H1 (cell line): Measurements from ENCODE around the gene BUB1B. TPM values are rescaled to one million over a fixed set of nuclear protein-coding genes. Genes with fewer than 3 reads are reported as not detected.

Experiments
- CTCF ChIA-PET: fragments of 300-600 bp; sonication (Branson Sonifier 250); formaldehyde crosslinking; loops from one replicate; lab custom pipeline; 2021; ENCODE audit not compliant: partially characterized antibody; lab: Charles Lee
- POLR2A ChIA-PET: fragments of 300-600 bp; sonication (Branson Sonifier 250); formaldehyde crosslinking; loops from one replicate; lab custom pipeline; 2021; ENCODE audit warnings: inconsistent platforms; ENCODE audit not compliant: partially characterized antibody; lab: Charles Lee
- DNase-seq, 2 experiments: peaks; one replicate each; pipeline versions ENCODE4 v3.0.0 to v3.0.0-alpha.2; 2010 to 2022; ENCODE audit warnings: low spot score in 2 of 2, low read depth in 1 of 2, mixed read lengths in 1 of 2
- FAIRE-seq: peaks from 2 replicates; lab custom pipeline; 2011; peaks lifted over from hg19 to GRCh38; lab: Jason Lieb, UNC
- H2AFZ ChIP-seq: 2 replicates; pipeline ENCODE4 v1.8.1; 2012; ENCODE audit warnings: low read length, inconsistent platforms
- H2AK5ac ChIP-seq: 2 replicates; pipeline ENCODE4 v1.6.1; 2013; ENCODE audit warnings: low read depth, low read length
- H2BK120ac ChIP-seq: replicated peaks from 2 replicates; pipeline ENCODE3; 2013; ENCODE audit warnings: low read depth, low read length, inconsistent platforms
- H2BK12ac ChIP-seq: 2 replicates; pipeline ENCODE4 v1.6.1; 2013; ENCODE audit warnings: low read depth, low read length
- H2BK15ac ChIP-seq: 2 replicates; pipeline ENCODE4 v1.6.1; 2013; ENCODE audit warnings: low read length
- H2BK20ac ChIP-seq: 2 replicates; pipeline ENCODE4 v1.6.1; 2013; ENCODE audit warnings: low read length
- H2BK5ac ChIP-seq: 2 replicates; pipeline ENCODE4 v1.6.1; 2013; ENCODE audit warnings: low read depth, low read length
- H3K14ac ChIP-seq: 2 replicates; pipeline ENCODE4 v1.6.1; 2013; ENCODE audit warnings: inconsistent platforms; ENCODE audit not compliant: insufficient read length
- H3K18ac ChIP-seq: 2 replicates; pipeline ENCODE4 v1.6.1; 2013; ENCODE audit warnings: low read length; ENCODE audit errors: extremely low read depth
- H3K23ac ChIP-seq: 2 replicates; pipeline ENCODE4 v1.6.1; 2013; ENCODE audit warnings: inconsistent platforms; ENCODE audit not compliant: insufficient read length
- H3K23me2 ChIP-seq: 2 replicates; pipeline ENCODE4 v1.6.1; 2013; ENCODE audit warnings: low read depth, low read length
- H3K27ac ChIP-seq: 2 replicates; pipeline ENCODE4 v1.6.1; 2011; ENCODE audit warnings: low read depth, low read length, inconsistent platforms
- H3K27me3 ChIP-seq, 4 experiments: replicated peaks in 1 of 4; 1 replicate in 1 of 4; 2 replicates in 3 of 4; pipeline versions ENCODE4 v1.6.1 to v1.8.1; 2011 to 2013; ENCODE audit warnings: low read length in 3 of 4, mild to moderate bottlenecking in 3 of 4, inconsistent platforms in 2 of 4, mixed read lengths in 2 of 4, moderate library complexity in 1 of 4; ENCODE audit not compliant: control insufficient read depth in 3 of 4, insufficient read depth in 3 of 4; ENCODE audit errors: extremely low read depth in 1 of 4
- H3K36me3 ChIP-seq, 4 experiments: 2 replicates each; pipeline versions ENCODE4 v1.6.1 to v1.8.1; 2011 to 2013; ENCODE audit warnings: mild to moderate bottlenecking in 4 of 4, low read length in 3 of 4, moderate library complexity in 2 of 4, control low read depth in 1 of 4, inconsistent platforms in 1 of 4; ENCODE audit not compliant: insufficient read depth in 4 of 4, control insufficient read depth in 2 of 4
- H3K4ac ChIP-seq: replicated peaks from 2 replicates; pipeline ENCODE3; 2013; ENCODE audit warnings: low read length, low read depth, mixed read lengths, inconsistent platforms; ENCODE audit not compliant: insufficient read length
- H3K4me1 ChIP-seq, 4 experiments: replicated peaks in 1 of 4; 1 replicate in 1 of 4; 2 replicates in 3 of 4; pipeline versions ENCODE4 v1.6.1 to v1.8.1; 2011 to 2013; ENCODE audit warnings: low read length in 3 of 4, inconsistent platforms in 2 of 4, mixed read lengths in 1 of 4; ENCODE audit not compliant: insufficient read depth in 4 of 4, control insufficient read depth in 3 of 4
- H3K4me2 ChIP-seq, 2 experiments: 2 replicates each; pipeline versions ENCODE4 v1.6.1 to v1.8.1; 2011 to 2013; ENCODE audit warnings: low read depth in 2 of 2, low read length in 2 of 2, control low read depth in 1 of 2, inconsistent platforms in 1 of 2, mild to moderate bottlenecking in 1 of 2; ENCODE audit not compliant: insufficient read depth in 1 of 2
- H3K4me3 ChIP-seq, 4 experiments: fragments of 200-600, 300-600 bp in 1 of 4; sonication (generic), shearing (Covaris generic), sonication (Bioruptor Twin) in 1 of 4; 2 replicates each; pipeline versions ENCODE4 v1.5.1 to v1.8.1; 2011 to 2016; ENCODE audit warnings: low read length in 4 of 4, low read depth in 3 of 4, control low read depth in 2 of 4, inconsistent platforms in 2 of 4, mild to moderate bottlenecking in 2 of 4, mixed read lengths in 1 of 4, moderate library complexity in 1 of 4; ENCODE audit not compliant: insufficient read depth in 2 of 4; ENCODE audit errors: extremely low read depth in 1 of 4
- H3K56ac ChIP-seq: replicated peaks from 2 replicates; pipeline ENCODE3; 2013; ENCODE audit warnings: low read depth, mild to moderate bottlenecking, mixed read lengths, low read length, inconsistent platforms; ENCODE audit not compliant: insufficient read length
- H3K79me1 ChIP-seq: 2 replicates; pipeline ENCODE4 v1.6.1; 2013; ENCODE audit warnings: low read depth, low read length, control low read depth
- H3K79me2 ChIP-seq, 2 experiments: 2 replicates each; pipeline versions ENCODE4 v1.6.1 to v1.8.1; 2012 to 2013; ENCODE audit warnings: low read length in 2 of 2, mild to moderate bottlenecking in 2 of 2, inconsistent platforms in 1 of 2; ENCODE audit not compliant: insufficient read depth in 2 of 2, control insufficient read depth in 1 of 2
- H3K9ac ChIP-seq, 4 experiments: replicated peaks in 1 of 4; 1 replicate in 1 of 4; 2 replicates in 3 of 4; pipeline versions ENCODE4 v1.6.1 to v1.8.1; 2011 to 2013; ENCODE audit warnings: low read depth in 3 of 4, low read length in 3 of 4, control low read depth in 2 of 4, mild to moderate bottlenecking in 2 of 4, moderate library complexity in 2 of 4, inconsistent platforms in 1 of 4; ENCODE audit errors: extremely low read depth in 1 of 4
- H3K9me3 ChIP-seq, 2 experiments: 2 replicates each; pipeline versions ENCODE4 v1.6.1 to v1.8.1; 2012 to 2013; ENCODE audit warnings: mild to moderate bottlenecking in 2 of 2, moderate library complexity in 2 of 2, control low read depth in 1 of 2, inconsistent platforms in 1 of 2, low read depth in 1 of 2, low read length in 1 of 2, mixed read lengths in 1 of 2; ENCODE audit not compliant: insufficient read depth in 2 of 2
- H4K20me1 ChIP-seq, 2 experiments: replicated peaks in 1 of 2; 2 replicates each; pipeline versions ENCODE3 to v1.8.1; 2011 to 2013; ENCODE audit warnings: inconsistent platforms in 2 of 2, low read length in 2 of 2, mild to moderate bottlenecking in 1 of 2; ENCODE audit not compliant: insufficient read depth in 2 of 2, control insufficient read depth in 1 of 2
- H4K5ac ChIP-seq: 2 replicates; pipeline ENCODE4 v1.6.1; 2013; ENCODE audit warnings: low read length, low read depth, mixed read lengths, inconsistent platforms; ENCODE audit not compliant: insufficient read length
- H4K8ac ChIP-seq: 2 replicates; pipeline ENCODE4 v1.8.0; 2013; ENCODE audit warnings: mild to moderate bottlenecking, moderate library complexity, low read length, inconsistent platforms; ENCODE audit not compliant: insufficient read depth; ENCODE audit errors: extremely low read depth
- H4K91ac ChIP-seq: replicated peaks from 2 replicates; pipeline ENCODE3; 2013; ENCODE audit warnings: low read length, mixed read lengths, inconsistent platforms; ENCODE audit not compliant: insufficient read length
- BCL11A ChIP-seq, 2 experiments: IDR thresholded peaks; one replicate each; pipeline ENCODE4 v1.6.1; 2011; ENCODE audit warnings: low read depth in 2 of 2, low read length in 2 of 2, mild to moderate bottlenecking in 2 of 2
- CBX8 ChIP-seq: fragments of 300-800, 300-1000 bp; sonication (generic); IDR thresholded peaks from 2 replicates; pipeline ENCODE4 v1.7.1; 2016; ENCODE audit warnings: low read depth, low read length, borderline replicate concordance
- EZH2 ChIP-seq: fragments of 200-600 bp; sonication (generic); IDR thresholded peaks from 2 replicates; pipeline ENCODE4 v1.7.1; 2012; ENCODE audit warnings: low read depth, mild to moderate bottlenecking, moderate library complexity, low read length, inconsistent platforms; ENCODE audit not compliant: severe bottlenecking
- GTF2F1 ChIP-seq: IDR thresholded peaks from 2 replicates; pipeline ENCODE4 v1.6.1; 2012; ENCODE audit warnings: low read depth, low read length, improper control_type of control experiment, borderline replicate concordance
- RBBP5 ChIP-seq: IDR thresholded peaks from 2 replicates; pipeline ENCODE4 v1.7.1; 2012; ENCODE audit warnings: low read depth, mild to moderate bottlenecking, inconsistent platforms, low read length, moderate library complexity, borderline replicate concordance
- RXRA ChIP-seq: IDR thresholded peaks from 2 replicates; pipeline ENCODE4 v1.6.1; 2011; ENCODE audit warnings: low read depth, mild to moderate bottlenecking, low read length, moderate library complexity; ENCODE audit not compliant: insufficient read depth
- SUZ12 ChIP-seq: fragments of 200-600 bp; sonication (generic); IDR thresholded peaks from 2 replicates; pipeline ENCODE4 v1.6.1; 2012; ENCODE audit warnings: mild to moderate bottlenecking, inconsistent platforms, low read length, moderate library complexity, mixed read lengths
- TAF7 ChIP-seq: optimal IDR thresholded peaks from 2 replicates; pipeline ENCODE3; 2011; ENCODE audit warnings: low read depth, mild to moderate bottlenecking, inconsistent platforms, low read length, moderate library complexity, borderline replicate concordance
- ZNF274 ChIP-seq: IDR thresholded peaks from 2 replicates; pipeline ENCODE4 v1.7.0; 2012; ENCODE audit warnings: low read length, borderline replicate concordance; ENCODE audit errors: extremely low read depth
- WGBS, 2 experiments: shearing (Covaris generic) in 1 of 2; methylation state at CpG; one replicate each; pipeline versions ENCODE4 v1.1.6 to v1.1.7; 2013 to 2015; ENCODE audit warnings: low lambda C conversion rate in 2 of 2, mixed read lengths in 2 of 2, inconsistent platforms in 1 of 2, low coverage in 1 of 2, missing lambda C conversion rate in 1 of 2; ENCODE audit not compliant: insufficient replicate concordance in 2 of 2, insufficient coverage in 1 of 2, insufficient read length in 1 of 2; ENCODE audit errors: extremely low coverage in 1 of 2, missing lambda C conversion rate in 1 of 2; 5-methylcytosine and 5-hydroxymethylcytosine counted together
- polyA plus RNA-seq, 7 experiments: library from polyadenylated mRNA; depleted of rRNA in 3 of 7; stranded (reverse) in 5 of 7; unstranded in 2 of 7; fragments of >200 nt in 5 of 7; fragments of 200-250 nt in 2 of 7; gene quantifications; 1 replicate in 5 of 7; 2 replicates in 1 of 7; 4 replicates in 1 of 7; pipeline versions ENCODE4 v1.2.1 to v1.2.3, GENCODE V29; 2011 to 2013; ENCODE audit warnings: missing spikeins in 2 of 7, mixed read lengths in 2 of 7
- total RNA-seq: library from RNA; stranded (reverse); fragmentation: NEBNext Ultra II Directional; extraction: Animal tissue kit (Norgen Biotek cat#: 25700); gene quantifications from 2 replicates; pipeline ENCODE4 v1.2.1, GENCODE V29; 2021
- TF ChIP-seq, protein P1 (sequence below), 3 experiments: IDR thresholded peaks; 1 replicate in 2 of 3; 2 replicates in 1 of 3; pipeline versions ENCODE4 v1.5.1 to v1.6.1; 2011; ENCODE audit warnings: low read length in 3 of 3, mild to moderate bottlenecking in 3 of 3, inconsistent platforms in 2 of 3, low read depth in 1 of 3, moderate library complexity in 1 of 3; ENCODE audit not compliant: insufficient read depth in 1 of 3; ENCODE audit errors: control extremely low read depth in 1 of 3

BUB1B gene
- total and polyA plus RNA-seq, 2 of the 8 experiments (the other 6 are each of a cell fraction or from before 2014, with no cell fraction given) = 48.9 to 144 TPM

DNA sequence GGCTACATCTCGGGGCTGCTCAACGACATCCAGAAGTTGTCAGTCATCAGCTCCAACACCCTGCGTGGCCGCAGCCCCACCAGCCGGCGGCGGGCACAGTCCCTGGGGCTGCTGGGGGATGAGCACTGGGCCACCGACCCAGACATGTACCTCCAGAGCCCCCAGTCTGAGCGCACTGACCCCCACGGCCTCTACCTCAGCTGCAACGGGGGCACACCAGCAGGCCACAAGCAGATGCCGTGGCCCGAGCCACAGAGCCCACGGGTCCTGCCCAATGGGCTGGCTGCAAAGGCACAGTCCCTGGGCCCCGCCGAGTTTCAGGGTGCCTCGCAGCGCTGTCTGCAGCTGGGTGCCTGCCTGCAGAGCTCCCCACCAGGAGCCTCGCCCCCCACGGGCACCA lies 105.0 kb downstream of the BUB1B start:
- no peak overlapping the region for H2AFZ ChIP-seq
- H3K27me3 ChIP-seq = no peaks in the 10 kb centered on the region
- H3K23ac ChIP-seq = no peak overlapping the region
- H3K4ac ChIP-seq = no peak overlapping the region
- no peak overlapping the region for H2BK12ac ChIP-seq
- H3K79me2 ChIP-seq = no peaks in the 10 kb centered on the region
- FAIRE-seq (no peak), DNase-seq (no peak)
- H3K4me3 ChIP-seq = no peak overlapping the region
- 85% methylated on average over 19 of the region's 20 CpGs; no CpG with 5 or more reads in 1 of the 2 experiments for WGBS, 2 experiments
- no peaks in the 10 kb centered on the region for H3K23me2 ChIP-seq
- H3K9ac ChIP-seq = no peak overlapping the region
- no peak overlapping the region for H4K91ac ChIP-seq
- peaks cover 0 to 6% (median 0%) of the 10 kb centered on the region in 4 experiments; a peak in 2 of 8 replicates for H3K36me3 ChIP-seq
- H4K8ac ChIP-seq = no peak overlapping the region
- no peak overlapping the region for H3K14ac ChIP-seq
- H4K5ac ChIP-seq = no peak overlapping the region
- no peak overlapping the region for H3K27ac ChIP-seq
- no peak overlapping the region for H2BK20ac ChIP-seq
- peaks cover 0 to 4% (median under 1%) of the 10 kb centered on the region in 4 experiments; a peak in 4 of 7 replicates for H3K4me1 ChIP-seq
- no peaks in the 10 kb centered on the region for H4K20me1 ChIP-seq
- H2BK5ac ChIP-seq = no peak overlapping the region
- H2BK120ac ChIP-seq = no peak overlapping the region
- no peak overlapping the region for H3K56ac ChIP-seq
- POLR2A ChIA-PET = interaction anchor here (1.2 to 3.0 kb wide), 5 partner anchors 11 to 39 kb away, joined by 4 to 11 read pairs (median 5); partner anchors contain the start of gene PAK6
- CTCF ChIA-PET = interaction anchor here (1.2 to 46.3 kb wide), 4 partner anchors 1 to 72 kb away, joined by 4 to 1340 read pairs (median 939); partner anchors contain the start of gene PAK6
- no peaks in the 10 kb centered on the region for H3K79me1 ChIP-seq
- H2AK5ac ChIP-seq = no peak overlapping the region
- H3K4me2 ChIP-seq = no peak overlapping the region
- no peak overlapping the region for H3K18ac ChIP-seq
- no peak overlapping the region for H2BK15ac ChIP-seq
- no peaks in the 10 kb centered on the region for H3K9me3 ChIP-seq
- no peak for TF ChIP-seq CBX8
- TF ChIP-seq SUZ12 = no peak
- no peak for TF ChIP-seq BCL11A (IDR thresholded peaks at IDR 0.05; ENCODE audit: low read depth in 2 of 2, low read length in 2 of 2)
- TF ChIP-seq ZNF274 = no peak
- TF ChIP-seq, protein P1, sequence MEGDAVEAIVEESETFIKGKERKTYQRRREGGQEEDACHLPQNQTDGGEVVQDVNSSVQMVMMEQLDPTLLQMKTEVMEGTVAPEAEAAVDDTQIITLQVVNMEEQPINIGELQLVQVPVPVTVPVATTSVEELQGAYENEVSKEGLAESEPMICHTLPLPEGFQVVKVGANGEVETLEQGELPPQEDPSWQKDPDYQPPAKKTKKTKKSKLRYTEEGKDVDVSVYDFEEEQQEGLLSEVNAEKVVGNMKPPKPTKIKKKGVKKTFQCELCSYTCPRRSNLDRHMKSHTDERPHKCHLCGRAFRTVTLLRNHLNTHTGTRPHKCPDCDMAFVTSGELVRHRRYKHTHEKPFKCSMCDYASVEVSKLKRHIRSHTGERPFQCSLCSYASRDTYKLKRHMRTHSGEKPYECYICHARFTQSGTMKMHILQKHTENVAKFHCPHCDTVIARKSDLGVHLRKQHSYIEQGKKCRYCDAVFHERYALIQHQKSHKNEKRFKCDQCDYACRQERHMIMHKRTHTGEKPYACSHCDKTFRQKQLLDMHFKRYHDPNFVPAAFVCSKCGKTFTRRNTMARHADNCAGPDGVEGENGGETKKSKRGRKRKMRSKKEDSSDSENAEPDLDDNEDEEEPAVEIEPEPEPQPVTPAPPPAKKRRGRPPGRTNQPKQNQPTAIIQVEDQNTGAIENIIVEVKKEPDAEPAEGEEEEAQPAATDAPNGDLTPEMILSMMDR (IDR thresholded peaks at IDR 0.05; ENCODE audit: control extremely low read depth in 1 of 3, insufficient read depth in 1 of 3, low read depth in 1 of 3, low read length in 3 of 3) = no peak
- TF ChIP-seq EZH2 = no peak
- TF ChIP-seq GTF2F1 = no peak
- TF ChIP-seq TAF7 = no peak
- TF ChIP-seq RBBP5 = no peak
- TF ChIP-seq RXRA = no peak
